ENCODE data around the gene PROC. TPM values are rescaled to one million over a fixed set of nuclear protein-coding genes. Genes with fewer than 3 reads are reported as not detected.

Gene PROC
- total RNA-seq, 1 experiment from 2014 or later: 0.58 TPM

GRCh38 chr2:127429291-127429690 is 11.1 kb downstream of the PROC start:
- H3K4me2 ChIP-seq (ENCODE audit: low read length): no peak overlapping the region
- BruUV-seq (replicated peaks): no TSS peak

DNA sequence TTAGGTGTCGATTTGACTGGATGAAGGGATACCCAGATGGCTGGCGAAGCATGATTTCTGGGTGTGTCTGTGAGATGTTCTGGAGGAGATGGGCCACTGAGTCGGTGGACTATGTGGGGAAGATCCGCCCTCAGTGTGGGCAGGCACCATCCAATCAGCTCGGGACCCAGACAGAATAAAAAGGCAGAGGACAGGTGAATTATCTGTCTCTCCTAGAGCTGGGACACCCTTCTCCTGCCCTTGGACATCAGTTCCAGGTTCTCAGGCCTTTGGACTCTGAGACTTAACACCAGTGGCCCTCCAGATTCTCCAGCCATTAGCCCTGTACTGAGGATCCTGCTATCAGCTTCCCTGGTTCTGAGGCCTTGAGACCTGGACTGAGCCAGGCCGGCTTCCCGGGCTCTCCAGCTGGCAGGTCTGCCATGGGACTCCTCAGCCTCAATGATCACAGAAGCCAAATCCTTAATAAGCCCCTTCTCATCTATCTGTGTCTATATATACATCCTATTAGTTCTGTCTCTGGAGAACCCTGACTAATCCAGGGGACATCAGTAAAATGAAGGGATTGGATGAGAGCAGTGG is 11.7 kb downstream of the PROC start:
- intact Hi-C loops (cut with micrococcal nuclease): no loop called here
- Histone ChIP-seq H3K4me1 (ENCODE audit: insufficient read depth, low read length) (no peaks in the 10 kb centered on the region), H4K20me1 (ENCODE audit: low read length) (no peaks in the 10 kb centered on the region), H3K27me3 (ENCODE audit: low read length) (no peaks in the 10 kb centered on the region), H3K9ac (ENCODE audit: low read length) (no peak overlapping the region), H2AFZ (ENCODE audit: low read length) (no peak overlapping the region), H3F3A (ENCODE audit: low read length, unreplicated experiment) (no peaks in the 10 kb centered on the region), H3K79me2 (ENCODE audit: low read length) (no peaks in the 10 kb centered on the region), H3K9me3 (ENCODE audit: low read length) (no peaks in the 10 kb centered on the region), H3K4me2 (ENCODE audit: low read length) (no peak overlapping the region), H3K27ac (ENCODE audit: low read length) (no peak overlapping the region), H3K9me2 (replicated peaks; ENCODE audit: low read length) (no peaks in the 10 kb centered on the region), H3K4me3 (ENCODE audit: low read length) (no peak overlapping the region), H3K36me3 (ENCODE audit: low read depth, low read length) (no peaks in the 10 kb centered on the region)
- TF ChIP-seq EZH2phosphoT487 (IDR thresholded peaks at IDR 0.05; ENCODE audit: borderline replicate concordance, low read length) (no peak), CTCF (conservative IDR thresholded peaks at IDR 0.05; ENCODE audit: low read depth, low read length) (no peak), EZH2 (IDR thresholded peaks at IDR 0.05; ENCODE audit: low read length, unreplicated experiment) (no peak)
- BruUV-seq (replicated peaks): no TSS peak
- ATAC-seq (no peak), DNase-seq (no peak)
- POLR2A ChIA-PET (ENCODE audit: unreplicated experiment): no interaction called here
- CTCF ChIA-PET: no interaction called here

More at GRCh38 chr2:127429291-127429690, 11.1 kb downstream of the PROC start:
- DNase-seq: no peak
- Histone ChIP-seq H3K9ac (ENCODE audit: low read length) (no peak overlapping the region), H2AFZ (ENCODE audit: low read length) (no peak overlapping the region), H4K20me1 (ENCODE audit: low read length) (no peaks in the 10 kb centered on the region), H3K79me2 (ENCODE audit: low read length) (no peaks in the 10 kb centered on the region), H3K4me1 (ENCODE audit: insufficient read depth, low read length) (no peaks in the 10 kb centered on the region), H3K9me3 (ENCODE audit: low read length) (no peaks in the 10 kb centered on the region), H3K27ac (ENCODE audit: low read length) (no peak overlapping the region), H3K36me3 (ENCODE audit: low read depth, low read length) (no peaks in the 10 kb centered on the region), H3K4me3 (ENCODE audit: low read length) (no peak overlapping the region), H3K27me3 (ENCODE audit: low read length) (no peaks in the 10 kb centered on the region), H3F3A (ENCODE audit: low read length, unreplicated experiment) (no peaks in the 10 kb centered on the region), H3K9me2 (replicated peaks; ENCODE audit: low read length) (no peaks in the 10 kb centered on the region)
- no peak for TF ChIP-seq EZH2phosphoT487 (IDR thresholded peaks at IDR 0.05; ENCODE audit: borderline replicate concordance, low read length)
- no peak for TF ChIP-seq CTCF (conservative IDR thresholded peaks at IDR 0.05; ENCODE audit: low read depth, low read length)
- no peak for TF ChIP-seq EZH2 (IDR thresholded peaks at IDR 0.05; ENCODE audit: low read length, unreplicated experiment)
- intact Hi-C loops (cut with micrococcal nuclease): no loop called here
- ATAC-seq: no peak
- POLR2A ChIA-PET (ENCODE audit: unreplicated experiment): no interaction called here
- CTCF ChIA-PET: interaction anchor here (0.6 kb wide), 1 partner anchor 10 kb away, joined by 3 read pairs; no protein-coding TSS in a partner anchor

- H3K9me2 ChIP-seq (replicated peaks; ENCODE audit: low read length): no peaks in the 10 kb centered on the region
- no peaks in the 10 kb centered on the region for H4K20me1 ChIP-seq (ENCODE audit: low read length)
- no TSS peak for BruUV-seq (replicated peaks)
- ATAC-seq: no peak
- TF ChIP-seq EZH2 (IDR thresholded peaks at IDR 0.05; ENCODE audit: low read length, unreplicated experiment) (no peak), CTCF (conservative IDR thresholded peaks at IDR 0.05; ENCODE audit: low read depth, low read length) (no peak), EZH2phosphoT487 (IDR thresholded peaks at IDR 0.05; ENCODE audit: borderline replicate concordance, low read length) (no peak)
- H3K9ac ChIP-seq (ENCODE audit: low read length): no peak overlapping the region
- ChIA-PET POLR2A (ENCODE audit: unreplicated experiment) (no interaction called here), CTCF (no interaction called here)
- H3K79me2 ChIP-seq (ENCODE audit: low read length): no peaks in the 10 kb centered on the region
- no peaks in the 10 kb centered on the region for H3F3A ChIP-seq (ENCODE audit: low read length, unreplicated experiment)
- no peaks in the 10 kb centered on the region for H3K4me1 ChIP-seq (ENCODE audit: insufficient read depth, low read length)
- H3K9me3 ChIP-seq (ENCODE audit: low read length): no peaks in the 10 kb centered on the region
- H3K4me2 ChIP-seq (ENCODE audit: low read length): no peak overlapping the region
- H3K36me3 ChIP-seq (ENCODE audit: low read depth, low read length): no peaks in the 10 kb centered on the region
- no peak overlapping the region for H3K4me3 ChIP-seq (ENCODE audit: low read length)
- no peak overlapping the region for H2AFZ ChIP-seq (ENCODE audit: low read length)
- intact Hi-C loops (cut with micrococcal nuclease): no loop called here
- DNase-seq: no peak
- no peak overlapping the region for H3K27ac ChIP-seq (ENCODE audit: low read length)
- no peaks in the 10 kb centered on the region for H3K27me3 ChIP-seq (ENCODE audit: low read length)
Measured at GRCh38 chr2:127431408-127432023, 13.3 kb downstream of the PROC start.

All from PC-3 (cell line).